ENCODE measurements around the gene GLA.

The GLA gene

GRCh38 chrX:101407748-101408531, at the start of gene GLA, which contains the start of gene HNRNPH2:
TSS of gene GLA (minus strand) at chrX:101407925. CDS start at chrX:101407903, 22 bp downstream.
TSS of gene HNRNPH2 (plus strand) at chrX:101408222. CDS start at chrX:101411989, 3,767 bp downstream.
- peak; percentile 70 to 79 for DNase-seq (ENCODE audit: low read depth in 2 of 2)

GRCh38 chrX:101452056-101452455, 44.3 kb upstream of the GLA start:
- no peak for DNase-seq (ENCODE audit: low read depth in 2 of 2)

DNA sequence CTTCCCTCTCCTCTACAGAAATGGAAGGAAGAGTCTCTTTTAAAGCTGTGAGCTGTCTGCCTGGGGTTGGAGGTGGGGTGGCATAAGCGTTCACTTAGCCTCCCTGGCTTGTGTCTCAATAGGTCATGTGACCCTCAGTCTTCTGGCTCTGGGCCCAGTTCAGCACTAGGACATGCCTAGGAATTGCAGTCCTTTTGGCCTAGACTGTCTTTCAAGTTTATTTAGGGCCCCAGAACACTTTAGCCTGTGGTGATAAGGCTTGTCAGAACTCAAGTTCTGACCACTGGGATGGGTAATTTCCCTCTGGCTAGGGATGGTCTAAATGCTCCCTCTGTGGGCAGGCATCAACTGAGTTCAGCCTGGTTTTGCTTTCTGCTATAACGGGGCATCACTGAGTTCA, 43.2 kb upstream of the GLA start:
- DNase-seq (ENCODE audit: low read depth in 2 of 2): no peak

GRCh38 chrX:101450085-101450484, 42.4 kb upstream of the GLA start:
- no peak for DNase-seq (ENCODE audit: low read depth in 2 of 2)

- DNase-seq (ENCODE audit: low read depth in 2 of 2): no peak
Measured at GRCh38 chrX:101449279-101449678, 41.6 kb upstream of the GLA start.

GRCh38 chrX:101442085-101442484, 34.4 kb upstream of the GLA start:
- no peak for DNase-seq (ENCODE audit: low read depth in 2 of 2)

DNA sequence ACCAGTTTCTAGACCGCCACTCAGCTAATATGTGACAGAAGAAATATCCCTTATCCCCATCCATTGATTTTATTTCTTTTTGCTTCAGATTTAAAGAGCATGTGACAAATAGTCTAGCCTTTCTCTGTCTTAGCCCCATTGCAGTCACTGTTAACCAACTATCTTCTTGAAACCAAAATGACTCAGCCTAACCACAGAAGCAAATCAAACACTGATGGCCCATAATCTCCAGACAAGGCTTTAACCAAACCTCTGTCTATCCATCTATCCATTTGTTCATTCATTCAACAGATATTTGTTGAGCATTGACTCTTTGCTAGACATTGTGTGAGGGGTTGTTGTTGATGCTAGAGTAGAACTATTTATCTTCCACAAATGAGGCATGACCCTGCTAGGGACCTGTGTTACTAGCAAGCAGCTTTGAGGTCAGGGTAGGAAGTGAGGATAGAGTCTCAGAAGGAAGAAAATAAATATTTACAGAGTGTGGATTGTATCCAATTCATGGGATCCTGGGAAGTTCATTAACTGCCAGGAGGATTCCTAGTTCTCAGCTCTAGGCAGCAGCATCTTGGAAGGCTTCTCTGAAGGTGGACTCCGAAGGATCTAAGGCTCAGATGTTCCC, 22.8 kb upstream of the GLA start:
- DNase-seq (ENCODE audit: low read depth in 2 of 2): no peak

DNA sequence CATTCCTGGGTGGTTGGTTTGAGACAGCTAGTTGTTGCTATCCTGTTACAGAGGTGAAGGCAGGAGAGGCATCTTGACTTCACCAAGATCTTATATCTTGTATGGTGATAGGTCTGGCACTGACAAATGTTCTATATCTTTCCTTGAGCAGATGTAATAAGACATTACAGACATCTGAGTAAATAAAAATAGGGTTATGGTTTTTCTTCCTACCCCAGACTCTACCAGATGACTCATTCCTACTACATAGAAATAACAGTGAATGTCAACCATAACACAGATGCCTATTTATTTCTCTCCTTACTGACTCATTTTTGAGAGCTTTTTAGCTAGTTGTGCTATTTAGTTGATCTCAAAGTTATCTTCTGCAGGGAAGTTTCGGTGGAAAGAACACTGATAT, 22.2 kb upstream of the GLA start:
- no peak for DNase-seq (ENCODE audit: low read depth in 2 of 2)

DNA sequence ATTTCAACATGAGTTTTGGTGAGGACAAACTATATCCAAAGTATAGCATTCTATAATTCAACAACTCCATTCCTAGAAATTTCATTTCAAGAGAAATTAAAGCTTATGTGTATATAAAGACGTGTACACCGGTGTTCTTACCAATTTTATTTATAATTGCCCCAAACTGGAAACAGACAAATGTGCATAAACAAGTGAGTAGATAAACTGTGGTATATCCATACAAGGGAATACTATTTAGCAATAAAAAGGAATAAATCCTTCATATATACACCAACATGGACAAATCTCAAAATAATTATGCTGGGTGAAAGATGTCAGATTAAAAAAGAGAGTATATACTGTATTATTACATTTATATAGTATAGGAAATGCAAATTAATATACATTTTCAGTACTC, 20.2 kb upstream of the GLA start:
- no peak for DNase-seq (ENCODE audit: low read depth in 2 of 2)

GRCh38 chrX:101419489-101419888, 11.8 kb upstream of the GLA start:
- DNase-seq (ENCODE audit: low read depth in 2 of 2): no peak

DNA sequence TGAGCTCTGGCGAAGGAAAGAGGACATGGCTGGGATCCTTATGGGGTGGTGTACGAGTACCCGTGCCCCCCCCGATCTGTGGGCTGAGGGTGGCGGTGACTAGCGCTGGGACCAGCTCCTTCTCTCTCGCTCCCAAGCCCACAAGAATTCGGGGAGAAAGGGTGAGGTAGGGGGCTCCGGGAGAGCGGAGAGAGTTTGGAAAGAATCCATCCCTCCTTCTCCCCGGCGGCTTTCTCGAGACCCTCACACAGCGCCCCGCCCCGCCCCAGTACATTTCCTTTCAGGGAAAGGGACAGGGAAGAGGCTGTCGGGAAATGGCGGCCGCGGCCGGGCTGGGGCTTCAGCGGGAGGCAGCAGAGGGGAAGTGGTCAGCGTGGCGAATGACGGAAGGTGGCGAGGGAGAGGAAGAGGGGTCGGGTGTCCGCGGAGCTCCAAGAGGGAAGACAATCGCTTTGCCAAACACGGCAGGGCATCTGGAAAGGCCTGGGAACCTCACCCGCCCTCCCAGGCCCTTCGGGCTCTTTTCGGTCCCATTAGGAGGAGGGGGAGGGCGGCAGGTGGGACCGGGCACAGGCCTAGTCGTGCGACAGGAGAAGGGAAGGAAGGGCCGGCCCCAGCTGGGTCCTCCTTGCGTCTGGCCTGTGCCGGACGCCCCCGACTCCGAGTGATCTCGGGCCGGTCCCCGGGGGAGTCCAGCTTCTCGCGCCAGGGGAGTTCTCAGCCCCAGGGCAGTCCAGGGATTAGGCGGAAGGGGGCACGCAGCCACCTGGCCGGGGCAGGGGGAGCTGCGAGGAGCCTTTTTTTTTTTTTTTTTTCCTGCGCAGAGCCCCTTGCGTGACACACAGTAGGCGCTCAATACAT, 10.5 kb upstream of the GLA start:
- DNase-seq (ENCODE audit: low read depth in 2 of 2): peak in 1 of 2 experiments; percentile 16

GRCh38 chrX:101417190-101417589, 9.5 kb upstream of the GLA start:
- no peak for DNase-seq (ENCODE audit: low read depth in 2 of 2)

DNA sequence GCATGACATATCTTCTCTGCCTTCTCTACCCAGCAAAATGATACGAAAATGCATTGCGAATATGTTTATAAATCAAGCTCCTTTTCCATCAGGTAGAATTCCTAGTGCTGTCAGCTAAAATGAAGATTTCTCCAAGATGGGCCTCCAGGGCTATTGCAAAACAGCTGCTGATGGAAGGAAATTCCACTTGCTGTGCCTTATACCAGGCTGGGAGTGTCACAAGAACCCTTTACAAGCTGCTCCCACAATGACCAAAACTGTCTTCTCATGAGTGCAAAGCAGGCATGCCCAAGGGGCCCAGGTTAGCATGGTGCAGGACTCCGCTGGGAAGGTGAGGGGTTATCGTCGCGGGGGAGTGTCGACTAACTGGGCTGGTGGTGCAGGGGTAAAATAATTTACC, 9.0 kb upstream of the GLA start:
- no peak for DNase-seq (ENCODE audit: low read depth in 2 of 2)

- no peak for DNase-seq (ENCODE audit: low read depth in 2 of 2)
Measured at GRCh38 chrX:101415180-101416145, 7.7 kb upstream of the GLA start.

GRCh38 chrX:101411984-101412383, 4.3 kb upstream of the GLA start:
- DNase-seq (ENCODE audit: low read depth in 2 of 2): no peak

- DNase-seq (ENCODE audit: low read depth in 2 of 2): no peak
Measured at GRCh38 chrX:101410461-101410860, 2.7 kb upstream of the GLA start.

DNA sequence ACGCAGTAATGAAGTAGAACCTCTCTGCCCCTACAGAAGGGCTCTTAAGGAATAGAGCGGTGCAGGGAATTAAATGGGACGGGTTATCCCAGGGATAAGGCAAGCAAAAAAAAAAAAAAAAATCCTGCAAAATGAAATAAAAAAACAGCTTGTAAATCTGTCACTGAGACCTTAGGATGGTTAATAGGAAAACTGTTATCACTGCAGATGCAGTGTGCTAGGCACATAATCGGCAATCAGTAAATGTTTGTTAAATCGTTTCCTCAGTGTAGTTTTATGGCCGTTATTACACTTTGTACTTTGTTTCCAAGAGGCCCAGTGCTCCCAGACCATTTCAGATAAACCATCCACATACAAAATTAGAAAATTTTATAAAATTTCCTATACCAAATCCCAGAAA, 1.3 kb upstream of the GLA start:
- DNase-seq (ENCODE audit: low read depth in 2 of 2): no peak

DNA sequence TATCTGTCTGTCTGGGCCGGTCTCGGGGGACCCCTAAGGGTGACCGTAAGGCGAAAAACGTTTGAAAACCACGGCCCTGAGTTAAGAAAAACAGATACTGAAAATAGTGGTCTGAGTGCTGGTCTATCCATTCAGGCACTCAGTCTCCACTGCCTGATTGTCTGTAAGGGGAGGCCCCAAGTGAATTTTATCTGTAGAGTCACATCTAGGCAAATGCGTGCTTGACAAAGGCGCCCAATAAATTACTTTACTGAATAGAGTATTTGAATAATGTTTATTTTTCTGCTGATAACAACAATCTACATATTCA, 762 bp upstream of the GLA start:
- no peak for DNase-seq (ENCODE audit: low read depth in 2 of 2)

GRCh38 chrX:101407167-101407747, 468 bp downstream of the GLA start:
- DNase-seq (ENCODE audit: low read depth in 2 of 2): no peak

GRCh38 chrX:101399825-101400224, 7.9 kb downstream of the GLA start:
- no peak for DNase-seq (ENCODE audit: low read depth in 2 of 2)

- DNase-seq (ENCODE audit: low read depth in 2 of 2): no peak
Measured at GRCh38 chrX:101398694-101399093, 9.0 kb downstream of the GLA start.
